Measurements from ENCODE around the gene SNX33. TPM values are rescaled to one million over a fixed set of nuclear protein-coding genes. Genes with fewer than 3 reads are reported as not detected.

The SNX33 gene
- total RNA-seq, 1 donor, result 1.2 TPM

- Histone ChIP-seq H3K4me3 (ENCODE audit: low read length) (no peak overlapping the region), H3K9me3 (ENCODE audit: low read depth, low read length) (no peaks in the 10 kb centered on the region), H3K4me1 (ENCODE audit: insufficient read depth, low read length) (peaks cover 31% of the 10 kb centered on the region), H3K27me3 (ENCODE audit: insufficient read depth, low read length) (peaks cover 5% of the 10 kb centered on the region)
Observed at GRCh38 chr15:75650908-75651809, 3.4 kb downstream of the SNX33 start.

- Histone ChIP-seq H3K4me1 (ENCODE audit: insufficient read depth, low read length) (peaks cover 23% of the 10 kb centered on the region), H3K27me3 (ENCODE audit: insufficient read depth, low read length) (peaks cover under 1% of the 10 kb centered on the region), H3K9me3 (ENCODE audit: low read depth, low read length) (no peaks in the 10 kb centered on the region), H3K4me3 (ENCODE audit: low read length) (no peak overlapping the region)
Observed at GRCh38 chr15:75651810-75652543, 4.3 kb downstream of the SNX33 start.

GRCh38 chr15:75653347-75653913 is 5.7 kb downstream of the SNX33 start:
- no peak overlapping the region for H3K4me3 ChIP-seq (ENCODE audit: low read length)
- H3K4me1 ChIP-seq (ENCODE audit: insufficient read depth, low read length), result peaks cover 16% of the 10 kb centered on the region
- no peaks in the 10 kb centered on the region for H3K9me3 ChIP-seq (ENCODE audit: low read depth, low read length)
- H3K27me3 ChIP-seq (ENCODE audit: insufficient read depth, low read length), result no peaks in the 10 kb centered on the region

GRCh38 chr15:75654201-75654907 is 6.6 kb downstream of the SNX33 start:
- Histone ChIP-seq H3K27me3 (ENCODE audit: insufficient read depth, low read length) (no peaks in the 10 kb centered on the region), H3K4me3 (ENCODE audit: low read length) (no peak overlapping the region), H3K9me3 (ENCODE audit: low read depth, low read length) (no peaks in the 10 kb centered on the region), H3K4me1 (ENCODE audit: insufficient read depth, low read length) (peaks cover 14% of the 10 kb centered on the region)

- H3K27me3 ChIP-seq (ENCODE audit: insufficient read depth, low read length), result no peaks in the 10 kb centered on the region
- peaks cover 14% of the 10 kb centered on the region for H3K4me1 ChIP-seq (ENCODE audit: insufficient read depth, low read length)
- no peak overlapping the region for H3K4me3 ChIP-seq (ENCODE audit: low read length)
- no peaks in the 10 kb centered on the region for H3K9me3 ChIP-seq (ENCODE audit: low read depth, low read length)
Observed at GRCh38 chr15:75655931-75656330, 8.2 kb downstream of the SNX33 start.

- H3K9me3 ChIP-seq (ENCODE audit: low read depth, low read length), result no peaks in the 10 kb centered on the region
- no peak overlapping the region for H3K4me3 ChIP-seq (ENCODE audit: low read length)
- peaks cover 10% of the 10 kb centered on the region for H3K4me1 ChIP-seq (ENCODE audit: insufficient read depth, low read length)
- H3K27me3 ChIP-seq (ENCODE audit: insufficient read depth, low read length), result no peaks in the 10 kb centered on the region
Observed at GRCh38 chr15:75656331-75656730, 8.6 kb downstream of the SNX33 start.

GRCh38 chr15:75656813-75657212 is 9.1 kb downstream of the SNX33 start:
- Histone ChIP-seq H3K4me1 (ENCODE audit: insufficient read depth, low read length) (peaks cover 5% of the 10 kb centered on the region), H3K9me3 (ENCODE audit: low read depth, low read length) (no peaks in the 10 kb centered on the region), H3K4me3 (ENCODE audit: low read length) (no peak overlapping the region), H3K27me3 (ENCODE audit: insufficient read depth, low read length) (no peaks in the 10 kb centered on the region)

GRCh38 chr15:75659141-75659771 is 11.5 kb downstream of the SNX33 start:
- no peaks in the 10 kb centered on the region for H3K27me3 ChIP-seq (ENCODE audit: insufficient read depth, low read length)
- H3K9me3 ChIP-seq (ENCODE audit: low read depth, low read length), result no peaks in the 10 kb centered on the region
- no peak overlapping the region for H3K4me3 ChIP-seq (ENCODE audit: low read length)
- no peaks in the 10 kb centered on the region for H3K4me1 ChIP-seq (ENCODE audit: insufficient read depth, low read length)

GRCh38 chr15:75659928-75660645 is 12.4 kb downstream of the SNX33 start:
- Histone ChIP-seq H3K4me3 (ENCODE audit: low read length) (no peak overlapping the region), H3K27me3 (ENCODE audit: insufficient read depth, low read length) (no peaks in the 10 kb centered on the region), H3K9me3 (ENCODE audit: low read depth, low read length) (no peaks in the 10 kb centered on the region), H3K4me1 (ENCODE audit: insufficient read depth, low read length) (no peaks in the 10 kb centered on the region)

GRCh38 chr15:75661100-75661755 is 13.5 kb downstream of the SNX33 start:
- H3K4me3 ChIP-seq (ENCODE audit: low read length), result no peak overlapping the region

GRCh38 chr15:75661756-75662140 is 14.0 kb downstream of the SNX33 start:
- Histone ChIP-seq H3K9me3 (ENCODE audit: low read depth, low read length) (no peaks in the 10 kb centered on the region), H3K4me1 (ENCODE audit: insufficient read depth, low read length) (no peaks in the 10 kb centered on the region), H3K4me3 (ENCODE audit: low read length) (no peak overlapping the region), H3K27me3 (ENCODE audit: insufficient read depth, low read length) (no peaks in the 10 kb centered on the region)

More at GRCh38 chr15:75661100-75661755, 13.5 kb downstream of the SNX33 start:
- no peaks in the 10 kb centered on the region for H3K9me3 ChIP-seq (ENCODE audit: low read depth, low read length)
- no peaks in the 10 kb centered on the region for H3K27me3 ChIP-seq (ENCODE audit: insufficient read depth, low read length)
- H3K4me1 ChIP-seq (ENCODE audit: insufficient read depth, low read length), result no peaks in the 10 kb centered on the region

- H3K27me3 ChIP-seq (ENCODE audit: insufficient read depth, low read length), result no peaks in the 10 kb centered on the region
- no peaks in the 10 kb centered on the region for H3K4me1 ChIP-seq (ENCODE audit: insufficient read depth, low read length)
- H3K4me3 ChIP-seq (ENCODE audit: low read length), result no peak overlapping the region
- H3K9me3 ChIP-seq (ENCODE audit: low read depth, low read length), result no peaks in the 10 kb centered on the region
Observed at GRCh38 chr15:75662823-75663519, 15.3 kb downstream of the SNX33 start.

GRCh38 chr15:75663931-75664421 is 16.3 kb downstream of the SNX33 start:
- no peak overlapping the region for H3K4me3 ChIP-seq (ENCODE audit: low read length)
- H3K4me1 ChIP-seq (ENCODE audit: insufficient read depth, low read length), result no peaks in the 10 kb centered on the region
- H3K27me3 ChIP-seq (ENCODE audit: insufficient read depth, low read length), result no peaks in the 10 kb centered on the region
- no peaks in the 10 kb centered on the region for H3K9me3 ChIP-seq (ENCODE audit: low read depth, low read length)
